Activated B cell treated with CpG ODN at 0.5 μM for 24 hours (primary cell): ENCODE results near the gene PKN3. TPM values are rescaled to one million over a fixed set of nuclear protein-coding genes. Genes with fewer than 3 reads are reported as not detected.

Source experiments
- ATAC-seq: fragments of 200-7000 bp; cut with Tn5 transposase; one replicate; pipeline ENCODE4 v1.10.0; 2021; ENCODE audit warnings: low read depth, mild to moderate bottlenecking, moderate library complexity
- CTCF ChIA-PET: fragments of 350-600 bp; sonication (Branson Sonifier 250); formaldehyde crosslinking; loops from one replicate; lab custom pipeline; 2021; ENCODE audit warnings: antibody characterized with exemption; lab: Charles Lee
- POLR2A ChIA-PET: fragments of 350-600 bp; sonication (Branson Sonifier 250); formaldehyde crosslinking; loops from one replicate; lab custom pipeline; 2021; ENCODE audit warnings: antibody characterized with exemption; lab: Charles Lee
- DNase-seq: peaks from one replicate; pipeline ENCODE4 v3.0.0; 2022
- H3K27ac Mint-ChIP-seq: one replicate; pipeline ENCODE4 v1.8.0; 2020; ENCODE audit warnings: mixed read lengths
- H3K27me3 Mint-ChIP-seq: one replicate; pipeline ENCODE4 v1.8.0; 2021; ENCODE audit warnings: mixed read lengths
- H3K36me3 Mint-ChIP-seq: one replicate; pipeline ENCODE4 v1.8.0; 2021; ENCODE audit warnings: low read depth, mixed read lengths
- H3K4me1 Mint-ChIP-seq: one replicate; pipeline ENCODE4 v1.8.0; 2021; ENCODE audit warnings: mixed read lengths
- H3K4me3 Mint-ChIP-seq: one replicate; pipeline ENCODE4 v1.8.0; 2020; ENCODE audit warnings: mild to moderate bottlenecking, mixed read lengths
- H3K9me3 Mint-ChIP-seq: one replicate; pipeline ENCODE4 v1.8.0; 2020; ENCODE audit warnings: mixed read lengths
- CTCF ChIP-seq: fragments of 200-600 bp; IDR thresholded peaks from one replicate; pipeline ENCODE4 v1.8.0; 2022; ENCODE audit warnings: antibody characterized with exemption, mild to moderate bottlenecking
- intact Hi-C: fragments of 100-400 bp; cut with micrococcal nuclease; formaldehyde crosslinking; loops from one replicate; pipeline ENCODE4 v1.15.1; 2024
- total RNA-seq: library from RNA; stranded (reverse); gene quantifications from 2 replicates; pipeline ENCODE4 v1.2.3, GENCODE V29; 2022

The PKN3 gene
- total RNA-seq, 1 donor from 2014 or later: 17.4 TPM

DNA sequence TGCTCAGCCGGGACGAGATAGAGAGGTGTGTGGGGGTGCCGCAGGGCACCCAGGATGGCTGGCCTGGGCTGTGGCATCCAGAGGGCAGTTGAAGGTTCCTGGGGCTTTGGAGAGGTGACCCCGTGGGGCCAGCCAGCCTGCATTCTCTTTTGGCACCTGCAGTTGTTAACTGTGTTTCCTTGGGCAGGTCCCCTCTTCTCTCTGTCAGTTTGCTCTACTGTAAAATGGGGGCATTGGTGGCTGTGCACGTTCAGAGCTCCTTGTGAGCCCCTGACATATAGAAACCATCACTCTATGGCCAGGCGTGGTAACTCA, 13.1 kb downstream of the PKN3 start:
- Mint-ChIP-seq H3K36me3 (peaks cover 8% of the 10 kb centered on the region), H3K9me3 (no peaks in the 10 kb centered on the region), H3K27me3 (no peaks in the 10 kb centered on the region), H3K27ac (no peak overlapping the region), H3K4me1 (no peaks in the 10 kb centered on the region), H3K4me3 (no peak overlapping the region)
- DNase-seq (no peak), ATAC-seq (no peak)
- intact Hi-C loops: no loop called here
- POLR2A ChIA-PET: interaction anchor here (1.8 kb wide), 1 partner anchor 9 kb away, joined by 6 read pairs; the partner anchor contains the start of gene ZDHHC12
- CTCF ChIA-PET: no interaction called here
- no peak for TF ChIP-seq CTCF

GRCh38 chr9:128716581-128717254, 14.4 kb downstream of the PKN3 start:
- intact Hi-C loops: no loop called here
- Mint-ChIP-seq H3K27me3 (no peaks in the 10 kb centered on the region), H3K4me1 (no peaks in the 10 kb centered on the region), H3K27ac (no peak overlapping the region), H3K9me3 (no peaks in the 10 kb centered on the region), H3K4me3 (no peak overlapping the region), H3K36me3 (peaks cover 19% of the 10 kb centered on the region)
- no peak for TF ChIP-seq CTCF
- ATAC-seq (no peak), DNase-seq (no peak)
- ChIA-PET CTCF (no interaction called here), POLR2A (no interaction called here)

GRCh38 chr9:128718047-128718446, 15.7 kb downstream of the PKN3 start:
- TF ChIP-seq CTCF: no peak
- Mint-ChIP-seq H3K27ac (no peak overlapping the region), H3K9me3 (no peaks in the 10 kb centered on the region), H3K27me3 (no peaks in the 10 kb centered on the region), H3K4me1 (peaks cover 9% of the 10 kb centered on the region), H3K36me3 (peaks cover 28% of the 10 kb centered on the region), H3K4me3 (no peak overlapping the region)
- peak; percentile 11 for ATAC-seq
- ChIA-PET CTCF (no interaction called here), POLR2A (interaction anchor here (0.6 to 1.0 kb wide), 4 partner anchors 20 to 293 kb away, joined by 5 to 7 read pairs (median 6); no protein-coding TSS in a partner anchor)
- intact Hi-C loops: no loop called here
- DNase-seq: no peak

- CTCF ChIA-PET: no interaction called here
Measured at GRCh38 chr9:128718475-128718874, 16.2 kb downstream of the PKN3 start.

More at GRCh38 chr9:128718475-128718874, 16.2 kb downstream of the PKN3 start:
- ATAC-seq (no peak), DNase-seq (no peak)
- Mint-ChIP-seq H3K9me3 (no peaks in the 10 kb centered on the region), H3K27me3 (no peaks in the 10 kb centered on the region), H3K4me3 (no peak overlapping the region), H3K4me1 (peaks cover 14% of the 10 kb centered on the region), H3K36me3 (peaks cover 28% of the 10 kb centered on the region), H3K27ac (no peak overlapping the region)
- no peak for TF ChIP-seq CTCF
- POLR2A ChIA-PET: interaction anchor here (0.7 kb wide), 1 partner anchor 29 kb away, joined by 6 read pairs; no protein-coding TSS in a partner anchor
- intact Hi-C loops: no loop called here
